Cardiac muscle cell (in vitro differentiated cells and primary cell): ENCODE results near the gene IDE. TPM values are rescaled to one million over a fixed set of nuclear protein-coding genes. Genes with fewer than 3 reads are reported as not detected.

Experiments
- DNase-seq, 2 donors: peaks; one replicate each; pipeline versions ENCODE4 v3.0.0 to v3.0.0-alpha.2; 2010 to 2017; ENCODE audit warnings: low read depth in 1 of 2, low spot score in 1 of 2
- H3K27ac ChIP-seq: fragments of 200-600 bp; sonication (generic); 2 replicates; pipeline ENCODE4 v1.5.1; 2016
- H3K27me3 ChIP-seq: fragments of 200-600 bp; sonication (generic); 2 replicates; pipeline ENCODE4 v1.6.0; 2016; ENCODE audit warnings: control low read depth
- H3K36me3 ChIP-seq: fragments of 200-600 bp; sonication (generic); 2 replicates; pipeline ENCODE4 v1.5.1; 2016; ENCODE audit warnings: control low read depth
- H3K4me1 ChIP-seq: fragments of 200-600 bp; sonication (generic); 2 replicates; pipeline ENCODE4 v1.8.1; 2017; ENCODE audit warnings: low read depth, mild to moderate bottlenecking, mixed run types
- H3K4me3 ChIP-seq: fragments of 200-600 bp; sonication (generic); 2 replicates; pipeline ENCODE4 v1.5.1; 2016; ENCODE audit warnings: mild to moderate bottlenecking
- H3K9me3 ChIP-seq: fragments of 200-600 bp; sonication (generic); 2 replicates; pipeline ENCODE4 v1.5.1; 2017; ENCODE audit warnings: low read depth, mild to moderate bottlenecking, control low read depth
- CTCF ChIP-seq: IDR thresholded peaks from 2 replicates; pipeline ENCODE4 v1.5.1; 2012; ENCODE audit warnings: low read depth, mild to moderate bottlenecking, low read length
- polyA plus RNA-seq: library from polyadenylated mRNA; unstranded; fragments of >200 nt; fragmentation: Nextera tagmentation; extraction: Ambion mirVana; gene quantifications from 2 replicates; pipeline ENCODE4 v1.2.1, GENCODE V29; 2016
- total RNA-seq: library from RNA; depleted of rRNA; stranded (reverse); fragments of >200 nt; gene quantifications from 2 replicates; pipeline ENCODE4 v1.2.3, GENCODE V29; 2016

Gene IDE
- total and polyA plus RNA-seq, 2 experiments from 2014 or later: 23.2 to 30.0 TPM

DNA sequence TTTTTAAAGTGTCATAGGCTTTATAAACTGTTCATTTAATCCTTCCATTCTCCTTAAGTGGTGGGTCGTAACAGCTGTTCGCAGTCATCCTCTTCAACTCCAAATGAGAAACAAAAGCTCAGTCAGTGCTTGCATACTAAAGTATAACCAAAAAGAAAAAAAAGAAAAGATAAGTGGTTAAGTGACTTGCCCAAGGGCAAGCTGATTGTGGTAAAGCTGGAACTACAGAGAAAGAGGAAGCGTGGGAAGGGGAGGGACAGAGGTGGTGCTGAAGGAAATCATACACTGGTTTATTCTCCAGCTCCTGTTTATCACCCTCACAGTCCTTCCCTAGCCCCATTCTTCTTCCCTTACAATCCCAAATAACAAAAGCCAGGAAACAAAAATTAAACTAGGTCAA lies 29.6 kb downstream of the IDE start:
- peak in 1 of 2 donors; percentile 66 for DNase-seq
- no peaks in the 10 kb centered on the region for H3K4me1 ChIP-seq
- H3K4me3 ChIP-seq: no peak overlapping the region
- no peaks in the 10 kb centered on the region for H3K9me3 ChIP-seq
- H3K27ac ChIP-seq: no peak overlapping the region
- H3K36me3 ChIP-seq: no peaks in the 10 kb centered on the region
- no peaks in the 10 kb centered on the region for H3K27me3 ChIP-seq
- TF ChIP-seq CTCF: no peak

- no peak overlapping the region for H3K4me3 ChIP-seq
- no peaks in the 10 kb centered on the region for H3K27me3 ChIP-seq
- no peak for TF ChIP-seq CTCF
- H3K9me3 ChIP-seq: no peaks in the 10 kb centered on the region
- H3K4me1 ChIP-seq: no peaks in the 10 kb centered on the region
- H3K27ac ChIP-seq: no peak overlapping the region
- H3K36me3 ChIP-seq: no peaks in the 10 kb centered on the region
- no peak for DNase-seq
Measured at GRCh38 chr10:92542458-92542857, 31.4 kb downstream of the IDE start.

- H3K9me3 ChIP-seq: no peaks in the 10 kb centered on the region
- H3K27me3 ChIP-seq: no peaks in the 10 kb centered on the region
- peaks cover 6% of the 10 kb centered on the region for H3K36me3 ChIP-seq
- no peak overlapping the region for H3K27ac ChIP-seq
- no peak overlapping the region for H3K4me3 ChIP-seq
- H3K4me1 ChIP-seq: no peaks in the 10 kb centered on the region
- no peak for TF ChIP-seq CTCF
- DNase-seq: no peak
Measured at GRCh38 chr10:92541583-92541982, 32.3 kb downstream of the IDE start.

GRCh38 chr10:92538231-92538958 lies 35.5 kb downstream of the IDE start:
- Histone ChIP-seq H3K27ac (no peak overlapping the region), H3K9me3 (no peaks in the 10 kb centered on the region), H3K4me3 (no peak overlapping the region), H3K36me3 (peaks cover 13% of the 10 kb centered on the region), H3K4me1 (no peaks in the 10 kb centered on the region), H3K27me3 (no peaks in the 10 kb centered on the region)
- no peak for TF ChIP-seq CTCF
- DNase-seq: peak in 1 of 2 donors; percentile 2

DNA sequence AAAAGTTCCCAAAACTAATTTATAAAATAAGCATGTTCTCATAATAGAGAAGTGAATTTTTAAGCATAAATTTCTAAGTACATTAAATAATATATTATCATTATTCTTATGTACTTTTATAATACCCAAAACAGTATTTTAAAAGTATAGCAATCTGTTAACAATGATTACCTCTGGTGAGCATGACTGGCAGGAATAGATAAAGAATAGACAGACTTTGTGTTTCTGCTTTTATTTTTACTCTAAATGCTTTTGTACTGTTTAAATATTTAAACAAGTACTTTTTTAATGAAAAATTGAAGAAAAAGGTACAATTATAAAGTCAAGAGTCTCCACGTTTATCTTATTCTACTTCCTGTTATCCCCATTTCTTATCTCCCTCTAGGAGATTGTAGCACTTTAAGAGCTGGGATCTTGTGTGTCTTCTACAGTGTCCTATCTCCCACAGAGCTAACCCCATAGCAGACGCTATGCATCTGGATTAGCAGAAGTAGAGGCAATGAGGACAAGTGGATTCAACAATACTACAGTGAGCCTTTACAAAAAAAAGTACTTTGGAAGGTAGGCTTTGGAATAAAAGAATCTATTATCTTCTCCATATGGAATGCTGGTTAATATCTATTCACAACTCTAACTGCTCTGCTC lies 42.9 kb downstream of the IDE start:
- peak overlapping the region; percentile 6 for H3K27ac ChIP-seq
- TF ChIP-seq CTCF: no peak
- no peaks in the 10 kb centered on the region for H3K9me3 ChIP-seq
- H3K27me3 ChIP-seq: no peaks in the 10 kb centered on the region
- H3K4me1 ChIP-seq: peaks cover 11% of the 10 kb centered on the region
- no peak for DNase-seq
- H3K36me3 ChIP-seq: peaks cover 24% of the 10 kb centered on the region
- H3K4me3 ChIP-seq: no peak overlapping the region
